Stomach (tissue), 9 donors: Measurements from ENCODE around the gene NR6A1. TPM values are rescaled to one million over a fixed set of nuclear protein-coding genes. Genes with fewer than 3 reads are reported as not detected.

Experiments
- DNase-seq, 2 donors: peaks; one replicate each; pipeline versions ENCODE4 v3.0.0 to v3.0.0-alpha.2; 2013 to 2019
- H3K27ac ChIP-seq, 5 donors: fragments of 200-600 bp in 4 of 5; sonication (generic) in 4 of 5; one replicate each; pipeline ENCODE4 v1.5.1; 2013 to 2019; ENCODE audit warnings: mild to moderate bottlenecking in 1 of 5, moderate library complexity in 1 of 5
- H3K27me3 ChIP-seq, 3 donors: fragments of 200-600 bp; sonication (generic); one replicate each; pipeline ENCODE4 v1.5.1; 2017 to 2019; ENCODE audit warnings: mixed run types in 1 of 3
- H3K36me3 ChIP-seq, 4 donors: fragments of 200-600 bp; sonication (generic); 1 replicate in 3 of 4; 2 replicates in 1 of 4; pipeline ENCODE4 v1.5.1; 2016 to 2019
- H3K4me1 ChIP-seq, 4 donors: fragments of 200-600 bp; sonication (generic); one replicate each; pipeline ENCODE4 v1.5.1; 2016 to 2019
- H3K4me3 ChIP-seq, 4 donors: fragments of 200-600 bp; sonication (generic) in 3 of 4; one replicate each; pipeline ENCODE4 v1.5.1; 2016 to 2019; ENCODE audit warnings: mild to moderate bottlenecking in 1 of 4
- H3K9me3 ChIP-seq, 4 donors: fragments of 200-600 bp; sonication (generic); one replicate each; pipeline ENCODE4 v1.5.1; 2016 to 2019
- EP300 ChIP-seq: sonication (generic); formaldehyde crosslinking; IDR thresholded peaks from one replicate; pipeline ENCODE4 v1.6.1; 2017; ENCODE audit warnings: antibody characterized with exemption
- POLR2A ChIP-seq, 4 donors: fragments of 450-650 bp; IDR thresholded peaks; one replicate each; pipeline ENCODE4 v1.6.1; 2016; ENCODE audit warnings: antibody characterized with exemption in 4 of 4, control low read depth in 2 of 4, mild to moderate bottlenecking in 1 of 4, moderate library complexity in 1 of 4
- POLR2AphosphoS5 ChIP-seq, 3 donors: sonication (generic); formaldehyde crosslinking; IDR thresholded peaks; one replicate each; pipeline ENCODE4 v1.6.1; 2016; ENCODE audit warnings: antibody characterized with exemption in 3 of 3
- WGBS, 5 donors: extraction: QIAGEN DNeasy Blood & Tissue Kit in 3 of 5; methylation state at CpG; one replicate each; pipeline versions ENCODE4 v1.1.5 to v1.1.7; 2013 to 2018; 5-methylcytosine and 5-hydroxymethylcytosine counted together
- intact Hi-C: fragments of 100-400 bp; cut with DNase I; formaldehyde crosslinking; loops from one replicate; pipeline ENCODE4 v1.15.1; 2023; ENCODE audit warnings: low total_unique reads
- polyA plus RNA-seq, 3 donors: library from polyadenylated mRNA; stranded (reverse); fragments of 200-250 nt; gene quantifications; one replicate each; pipeline ENCODE4 v1.2.3, GENCODE V29; 2013
- total RNA-seq, 5 donors: library from RNA; depleted of rRNA; stranded (reverse); fragments of >200 nt; gene quantifications; one replicate each; pipeline versions ENCODE4 v1.1.0 to v1.2.3, GENCODE V29; 2014 to 2016
- TF ChIP-seq, protein P1 (sequence below), 7 experiments: fragments of 450-650 bp in 4 of 7; fragments of 200-600 bp in 3 of 7; sonication (generic) in 3 of 7; IDR thresholded peaks; one replicate each; pipeline ENCODE4 v1.5.1; 2016 to 2019; ENCODE audit warnings: antibody characterized with exemption in 7 of 7, control low read depth in 2 of 7, mild to moderate bottlenecking in 1 of 7
- donor health status: healthy with polysubstance abuse.
- donor health status: Bipolar disorder and iron deficiency.
- donor health status: healthy.

The NR6A1 gene
- total and polyA plus RNA-seq, 8 donors = 0.15 to 3.2 (median 1.5) TPM; not detected in 1

- Histone ChIP-seq H3K4me1 (no peaks in the 10 kb centered on the region), H3K9me3 (no peaks in the 10 kb centered on the region), H3K36me3 (no peaks in the 10 kb centered on the region), H3K27ac (no peak overlapping the region), H3K4me3 (no peak overlapping the region), H3K27me3 (no peaks in the 10 kb centered on the region)
- no peak for DNase-seq
- intact Hi-C loops = no loop called here
- TF ChIP-seq EP300 (no peak), POLR2A (IDR thresholded peaks at IDR 0.05) (no peak), POLR2AphosphoS5 (IDR thresholded peaks at IDR 0.05) (no peak)
- TF ChIP-seq, protein P1, sequence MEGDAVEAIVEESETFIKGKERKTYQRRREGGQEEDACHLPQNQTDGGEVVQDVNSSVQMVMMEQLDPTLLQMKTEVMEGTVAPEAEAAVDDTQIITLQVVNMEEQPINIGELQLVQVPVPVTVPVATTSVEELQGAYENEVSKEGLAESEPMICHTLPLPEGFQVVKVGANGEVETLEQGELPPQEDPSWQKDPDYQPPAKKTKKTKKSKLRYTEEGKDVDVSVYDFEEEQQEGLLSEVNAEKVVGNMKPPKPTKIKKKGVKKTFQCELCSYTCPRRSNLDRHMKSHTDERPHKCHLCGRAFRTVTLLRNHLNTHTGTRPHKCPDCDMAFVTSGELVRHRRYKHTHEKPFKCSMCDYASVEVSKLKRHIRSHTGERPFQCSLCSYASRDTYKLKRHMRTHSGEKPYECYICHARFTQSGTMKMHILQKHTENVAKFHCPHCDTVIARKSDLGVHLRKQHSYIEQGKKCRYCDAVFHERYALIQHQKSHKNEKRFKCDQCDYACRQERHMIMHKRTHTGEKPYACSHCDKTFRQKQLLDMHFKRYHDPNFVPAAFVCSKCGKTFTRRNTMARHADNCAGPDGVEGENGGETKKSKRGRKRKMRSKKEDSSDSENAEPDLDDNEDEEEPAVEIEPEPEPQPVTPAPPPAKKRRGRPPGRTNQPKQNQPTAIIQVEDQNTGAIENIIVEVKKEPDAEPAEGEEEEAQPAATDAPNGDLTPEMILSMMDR (IDR thresholded peaks at IDR 0.05) = no peak
- WGBS, 5 donors = 94 to 97% (median 96%) methylated on average over 5 of the region's 5 CpGs
These were observed 104.5 kb downstream of the NR6A1 start for GRCh38 chr9:124666642-124667041.

GRCh38 chr9:124665391-124666058, 105.6 kb downstream of the NR6A1 start:
- 71 to 88% (median 77%) methylated on average over 5 of the region's 5 CpGs for WGBS, 5 donors
- Histone ChIP-seq H3K9me3 (no peaks in the 10 kb centered on the region), H3K4me1 (peaks cover 0 to 7% (median 1%) of the 10 kb centered on the region in 4 donors), H3K27ac (no peak overlapping the region), H3K27me3 (no peaks in the 10 kb centered on the region), H3K36me3 (no peaks in the 10 kb centered on the region), H3K4me3 (no peak overlapping the region)
- no peak for DNase-seq
- no peak for TF ChIP-seq POLR2A (IDR thresholded peaks at IDR 0.05)
- TF ChIP-seq, protein P1 (IDR thresholded peaks at IDR 0.05) = no peak
- TF ChIP-seq EP300 = no peak
- TF ChIP-seq POLR2AphosphoS5 (IDR thresholded peaks at IDR 0.05) = no peak
- intact Hi-C loops = no loop called here

GRCh38 chr9:124664143-124664542, 107.0 kb downstream of the NR6A1 start:
- no peaks in the 10 kb centered on the region for H3K36me3 ChIP-seq
- 95 to 99% (median 97%) methylated on average over 2 of the region's 2 CpGs for WGBS, 5 donors
- H3K27ac ChIP-seq = no peak overlapping the region
- no peaks in the 10 kb centered on the region for H3K9me3 ChIP-seq
- H3K4me1 ChIP-seq = peaks cover 6 to 20% (median 12%) of the 10 kb centered on the region in 4 donors
- intact Hi-C loops = no loop called here
- no peaks in the 10 kb centered on the region for H3K27me3 ChIP-seq
- no peak for TF ChIP-seq POLR2A (IDR thresholded peaks at IDR 0.05)
- TF ChIP-seq POLR2AphosphoS5 (IDR thresholded peaks at IDR 0.05) = no peak
- TF ChIP-seq EP300 = no peak
- TF ChIP-seq, protein P1 (IDR thresholded peaks at IDR 0.05) = no peak
- DNase-seq = no peak
- no peak overlapping the region for H3K4me3 ChIP-seq

- Histone ChIP-seq H3K27ac (no peak overlapping the region), H3K4me3 (no peak overlapping the region), H3K9me3 (no peaks in the 10 kb centered on the region), H3K36me3 (no peaks in the 10 kb centered on the region), H3K27me3 (no peaks in the 10 kb centered on the region), H3K4me1 (peaks cover 6 to 27% (median 16%) of the 10 kb centered on the region in 4 donors)
- intact Hi-C loops = no loop called here
- no peak for DNase-seq
- TF ChIP-seq, protein P1 (IDR thresholded peaks at IDR 0.05) = no peak
- TF ChIP-seq EP300 (no peak), POLR2A (IDR thresholded peaks at IDR 0.05) (no peak), POLR2AphosphoS5 (IDR thresholded peaks at IDR 0.05) (no peak)
- WGBS, 5 donors = 78 to 85% (median 84%) methylated on average over 6 of the region's 6 CpGs
These were observed 107.8 kb downstream of the NR6A1 start for GRCh38 chr9:124663046-124663961.
